Mesendoderm (in vitro differentiated cells): Measurements from ENCODE around the gene SPC24.
"Not testable (repeated sequence)": the region's sequence is repeated elsewhere in the genome, so short reads cannot be mapped to it uniquely, and the experiment has no call there.

Experiments used
- DNase-seq: peaks from one replicate; pipeline ENCODE4 v3.0.0; 2013
- H2AK5ac ChIP-seq: 2 replicates; pipeline ENCODE4 v1.6.1; 2013; ENCODE audit warnings: low read length, inconsistent platforms
- H2BK120ac ChIP-seq: 2 replicates; pipeline ENCODE4 v1.6.1; 2013; ENCODE audit warnings: low read depth, mild to moderate bottlenecking, low read length, moderate library complexity, mixed read lengths
- H2BK15ac ChIP-seq: replicated peaks from 2 replicates; pipeline ENCODE4 v1.6.1; 2013; ENCODE audit warnings: low read depth, mild to moderate bottlenecking, moderate library complexity
- H2BK5ac ChIP-seq: 2 replicates; pipeline ENCODE4 v1.6.1; 2013; ENCODE audit warnings: low read length, inconsistent platforms
- H3K18ac ChIP-seq: 2 replicates; pipeline ENCODE4 v1.6.1; 2013; ENCODE audit warnings: mild to moderate bottlenecking, low read length, mixed read lengths
- H3K23ac ChIP-seq: one replicate; pipeline ENCODE4 v1.6.1; 2013; ENCODE audit warnings: low read length
- H3K27ac ChIP-seq: 2 replicates; pipeline ENCODE4 v1.5.1; 2013; ENCODE audit warnings: low read depth, mild to moderate bottlenecking, inconsistent platforms, low read length, moderate library complexity
- H3K27me3 ChIP-seq: 2 replicates; pipeline ENCODE4 v1.6.1; 2013; ENCODE audit warnings: low read length, control low read depth, mild to moderate bottlenecking, inconsistent platforms; ENCODE audit not compliant: insufficient read depth, poor library complexity
- H3K36me3 ChIP-seq: 2 replicates; pipeline ENCODE4 v1.6.1; 2013; ENCODE audit warnings: low read length, inconsistent platforms; ENCODE audit not compliant: control insufficient read depth, insufficient read depth
- H3K4ac ChIP-seq: one replicate; pipeline ENCODE4 v1.6.1; 2013; ENCODE audit warnings: low read depth, mild to moderate bottlenecking, low read length, moderate library complexity
- H3K4me1 ChIP-seq: 2 replicates; pipeline ENCODE4 v1.6.1; 2013; ENCODE audit warnings: low read depth, low read length, inconsistent platforms; ENCODE audit not compliant: control insufficient read depth
- H3K4me2 ChIP-seq: 2 replicates; pipeline ENCODE4 v1.6.1; 2013; ENCODE audit warnings: low read length
- H3K4me3 ChIP-seq: 2 replicates; pipeline ENCODE4 v1.5.1; 2013; ENCODE audit warnings: mild to moderate bottlenecking, low read length
- H3K56ac ChIP-seq: one replicate; pipeline ENCODE4 v1.6.1; 2013; ENCODE audit warnings: low read length
- H3K79me1 ChIP-seq: 2 replicates; pipeline ENCODE4 v1.6.1; 2013; ENCODE audit warnings: low read length, inconsistent platforms
- H3K79me2 ChIP-seq: 2 replicates; pipeline ENCODE4 v1.6.1; 2013; ENCODE audit warnings: mild to moderate bottlenecking, low read length; ENCODE audit not compliant: control insufficient read depth, insufficient read depth
- H3K9ac ChIP-seq: 2 replicates; pipeline ENCODE4 v1.6.1; 2013; ENCODE audit warnings: low read length, inconsistent platforms
- H4K5ac ChIP-seq: one replicate; pipeline ENCODE4 v1.6.1; 2013; ENCODE audit warnings: low read length
- H4K8ac ChIP-seq: one replicate; pipeline ENCODE4 v1.6.1; 2013; ENCODE audit warnings: low read depth, mild to moderate bottlenecking, control low read depth, low read length, moderate library complexity
- WGBS: extraction: QIAGEN DNeasy Blood & Tissue Kit; methylation state at CpG from one replicate; pipeline ENCODE4 v1.1.7; 2013; ENCODE audit warnings: low lambda C conversion rate, missing lambda C conversion rate; ENCODE audit not compliant: insufficient coverage; ENCODE audit errors: extremely low coverage; 5-methylcytosine and 5-hydroxymethylcytosine counted together

The SPC24 gene

DNA sequence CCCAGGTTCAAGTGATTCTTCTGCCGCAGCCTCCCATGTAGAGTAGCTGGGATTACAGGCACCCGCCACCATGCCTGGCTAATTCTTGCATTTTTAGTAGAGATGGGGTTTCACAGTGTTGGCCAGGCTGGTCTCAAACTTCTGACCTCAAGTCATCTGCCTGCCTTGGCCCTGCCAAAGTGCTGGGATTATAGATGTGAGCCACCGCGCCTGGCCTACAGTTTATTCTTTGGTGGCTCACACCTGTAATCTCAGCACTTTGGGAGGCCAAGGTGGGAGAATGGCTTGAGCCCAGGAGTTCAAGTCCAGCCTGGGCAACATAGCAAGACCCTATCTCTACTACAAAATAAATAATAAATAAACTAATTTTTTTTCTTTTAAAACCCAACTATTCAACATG is 31.4 kb downstream of the SPC24 start:
- not testable (repeated sequence) for H2BK120ac ChIP-seq, H3K27me3 ChIP-seq, H3K79me2 ChIP-seq, H4K5ac ChIP-seq, H3K9ac ChIP-seq, H2BK15ac ChIP-seq, DNase-seq, H3K4me1 ChIP-seq, H3K18ac ChIP-seq, H3K27ac ChIP-seq, H2AK5ac ChIP-seq, H3K23ac ChIP-seq, H2BK5ac ChIP-seq, H4K8ac ChIP-seq, H3K4ac ChIP-seq, H3K4me2 ChIP-seq, H3K56ac ChIP-seq, H3K79me1 ChIP-seq, H3K4me3 ChIP-seq
- WGBS, result no CpG with 5 or more reads among the region's 4 CpGs
- peaks cover 43% of the 10 kb centered on the region for H3K36me3 ChIP-seq

GRCh38 chr19:11123114-11123513 is 32.5 kb downstream of the SPC24 start:
- no CpG with 5 or more reads among the region's 13 CpGs for WGBS
- DNase-seq, result no peak
- Histone ChIP-seq H3K4me1 (no peaks in the 10 kb centered on the region), H2AK5ac (no peak overlapping the region), H3K27me3 (no peaks in the 10 kb centered on the region), H2BK15ac (no peak overlapping the region), H2BK5ac (no peak overlapping the region), H3K23ac (no peak overlapping the region), H3K56ac (no peak overlapping the region), H3K79me2 (no peaks in the 10 kb centered on the region), H3K4me3 (no peak overlapping the region), H2BK120ac (no peak overlapping the region), H3K4ac (no peak overlapping the region), H4K5ac (no peak overlapping the region), H3K18ac (no peak overlapping the region), H3K9ac (no peak overlapping the region), H3K79me1 (peaks cover 11% of the 10 kb centered on the region), H3K27ac (no peak overlapping the region), H3K4me2 (no peak overlapping the region), H3K36me3 (peaks cover 43% of the 10 kb centered on the region), H4K8ac (no peak overlapping the region)

- DNase-seq, H2BK5ac ChIP-seq, H3K23ac ChIP-seq, H3K4me3 ChIP-seq, H4K5ac ChIP-seq, H3K4me1 ChIP-seq, H3K18ac ChIP-seq, H3K4me2 ChIP-seq, H3K79me2 ChIP-seq, H3K27ac ChIP-seq, H2BK120ac ChIP-seq, H3K4ac ChIP-seq, H2BK15ac ChIP-seq, H3K9ac ChIP-seq, H3K27me3 ChIP-seq, H3K56ac ChIP-seq, H4K8ac ChIP-seq, H2AK5ac ChIP-seq: not testable (repeated sequence)
- Histone ChIP-seq H3K36me3 (peaks cover 38% of the 10 kb centered on the region), H3K79me1 (peaks cover 12% of the 10 kb centered on the region)
- no CpG with 5 or more reads among the region's 17 CpGs for WGBS
These were observed 33.6 kb downstream of the SPC24 start for GRCh38 chr19:11121963-11122362.

- Histone ChIP-seq H2BK120ac (no peak overlapping the region), H3K27ac (no peak overlapping the region), H3K4me2 (no peak overlapping the region), H3K4me3 (no peak overlapping the region), H3K56ac (no peak overlapping the region), H4K8ac (no peak overlapping the region), H3K79me1 (peaks cover 11% of the 10 kb centered on the region), H3K27me3 (no peaks in the 10 kb centered on the region), H3K9ac (no peak overlapping the region), H2AK5ac (no peak overlapping the region), H3K18ac (no peak overlapping the region), H4K5ac (no peak overlapping the region), H3K79me2 (no peaks in the 10 kb centered on the region), H3K4me1 (no peaks in the 10 kb centered on the region), H3K23ac (no peak overlapping the region), H3K4ac (no peak overlapping the region), H2BK15ac (no peak overlapping the region), H2BK5ac (no peak overlapping the region), H3K36me3 (peaks cover 48% of the 10 kb centered on the region)
- no CpG with 5 or more reads among the region's 9 CpGs for WGBS
- no peak for DNase-seq
These were observed 39.1 kb downstream of the SPC24 start for GRCh38 chr19:11116507-11116906.

GRCh38 chr19:11115895-11116446 is 39.6 kb downstream of the SPC24 start:
- Histone ChIP-seq H3K4me2 (no peak overlapping the region), H3K79me2 (no peaks in the 10 kb centered on the region), H2BK120ac (no peak overlapping the region), H3K27ac (no peak overlapping the region), H3K27me3 (no peaks in the 10 kb centered on the region), H3K79me1 (peaks cover 13% of the 10 kb centered on the region), H3K56ac (no peak overlapping the region), H3K9ac (no peak overlapping the region), H3K18ac (no peak overlapping the region), H2BK15ac (no peak overlapping the region), H2AK5ac (no peak overlapping the region), H3K4ac (no peak overlapping the region), H3K36me3 (peaks cover 51% of the 10 kb centered on the region), H2BK5ac (no peak overlapping the region), H3K23ac (no peak overlapping the region), H4K5ac (no peak overlapping the region), H3K4me3 (no peak overlapping the region), H4K8ac (no peak overlapping the region), H3K4me1 (no peaks in the 10 kb centered on the region)
- no peak for DNase-seq
- WGBS, result no CpG with 5 or more reads among the region's 11 CpGs

- Histone ChIP-seq H3K79me1 (peaks cover 13% of the 10 kb centered on the region), H3K4ac (no peak overlapping the region), H3K18ac (no peak overlapping the region), H2BK120ac (no peak overlapping the region), H3K4me1 (no peaks in the 10 kb centered on the region), H3K27ac (no peak overlapping the region), H2BK5ac (no peak overlapping the region), H3K23ac (no peak overlapping the region), H4K8ac (no peak overlapping the region), H3K56ac (no peak overlapping the region), H3K36me3 (peaks cover 47% of the 10 kb centered on the region), H4K5ac (no peak overlapping the region), H2AK5ac (no peak overlapping the region), H3K79me2 (no peaks in the 10 kb centered on the region), H3K4me3 (no peak overlapping the region), H3K27me3 (no peaks in the 10 kb centered on the region), H3K4me2 (no peak overlapping the region), H2BK15ac (no peak overlapping the region), H3K9ac (no peak overlapping the region)
- no peak for DNase-seq
- WGBS, result no CpG with 5 or more reads among the region's 5 CpGs
These were observed 40.5 kb downstream of the SPC24 start for GRCh38 chr19:11115042-11115441.
